ENCODE measurements around the gene WHRN. TPM values are rescaled to one million over a fixed set of nuclear protein-coding genes. Genes with fewer than 3 reads are reported as not detected.

WHRN gene
- total and polyA plus RNA-seq, 2 of the 8 experiments (the other 6 are each of a cell fraction or from before 2014, with no cell fraction given): 4.4 to 7.7 TPM

- TF ChIP-seq, protein P1, sequence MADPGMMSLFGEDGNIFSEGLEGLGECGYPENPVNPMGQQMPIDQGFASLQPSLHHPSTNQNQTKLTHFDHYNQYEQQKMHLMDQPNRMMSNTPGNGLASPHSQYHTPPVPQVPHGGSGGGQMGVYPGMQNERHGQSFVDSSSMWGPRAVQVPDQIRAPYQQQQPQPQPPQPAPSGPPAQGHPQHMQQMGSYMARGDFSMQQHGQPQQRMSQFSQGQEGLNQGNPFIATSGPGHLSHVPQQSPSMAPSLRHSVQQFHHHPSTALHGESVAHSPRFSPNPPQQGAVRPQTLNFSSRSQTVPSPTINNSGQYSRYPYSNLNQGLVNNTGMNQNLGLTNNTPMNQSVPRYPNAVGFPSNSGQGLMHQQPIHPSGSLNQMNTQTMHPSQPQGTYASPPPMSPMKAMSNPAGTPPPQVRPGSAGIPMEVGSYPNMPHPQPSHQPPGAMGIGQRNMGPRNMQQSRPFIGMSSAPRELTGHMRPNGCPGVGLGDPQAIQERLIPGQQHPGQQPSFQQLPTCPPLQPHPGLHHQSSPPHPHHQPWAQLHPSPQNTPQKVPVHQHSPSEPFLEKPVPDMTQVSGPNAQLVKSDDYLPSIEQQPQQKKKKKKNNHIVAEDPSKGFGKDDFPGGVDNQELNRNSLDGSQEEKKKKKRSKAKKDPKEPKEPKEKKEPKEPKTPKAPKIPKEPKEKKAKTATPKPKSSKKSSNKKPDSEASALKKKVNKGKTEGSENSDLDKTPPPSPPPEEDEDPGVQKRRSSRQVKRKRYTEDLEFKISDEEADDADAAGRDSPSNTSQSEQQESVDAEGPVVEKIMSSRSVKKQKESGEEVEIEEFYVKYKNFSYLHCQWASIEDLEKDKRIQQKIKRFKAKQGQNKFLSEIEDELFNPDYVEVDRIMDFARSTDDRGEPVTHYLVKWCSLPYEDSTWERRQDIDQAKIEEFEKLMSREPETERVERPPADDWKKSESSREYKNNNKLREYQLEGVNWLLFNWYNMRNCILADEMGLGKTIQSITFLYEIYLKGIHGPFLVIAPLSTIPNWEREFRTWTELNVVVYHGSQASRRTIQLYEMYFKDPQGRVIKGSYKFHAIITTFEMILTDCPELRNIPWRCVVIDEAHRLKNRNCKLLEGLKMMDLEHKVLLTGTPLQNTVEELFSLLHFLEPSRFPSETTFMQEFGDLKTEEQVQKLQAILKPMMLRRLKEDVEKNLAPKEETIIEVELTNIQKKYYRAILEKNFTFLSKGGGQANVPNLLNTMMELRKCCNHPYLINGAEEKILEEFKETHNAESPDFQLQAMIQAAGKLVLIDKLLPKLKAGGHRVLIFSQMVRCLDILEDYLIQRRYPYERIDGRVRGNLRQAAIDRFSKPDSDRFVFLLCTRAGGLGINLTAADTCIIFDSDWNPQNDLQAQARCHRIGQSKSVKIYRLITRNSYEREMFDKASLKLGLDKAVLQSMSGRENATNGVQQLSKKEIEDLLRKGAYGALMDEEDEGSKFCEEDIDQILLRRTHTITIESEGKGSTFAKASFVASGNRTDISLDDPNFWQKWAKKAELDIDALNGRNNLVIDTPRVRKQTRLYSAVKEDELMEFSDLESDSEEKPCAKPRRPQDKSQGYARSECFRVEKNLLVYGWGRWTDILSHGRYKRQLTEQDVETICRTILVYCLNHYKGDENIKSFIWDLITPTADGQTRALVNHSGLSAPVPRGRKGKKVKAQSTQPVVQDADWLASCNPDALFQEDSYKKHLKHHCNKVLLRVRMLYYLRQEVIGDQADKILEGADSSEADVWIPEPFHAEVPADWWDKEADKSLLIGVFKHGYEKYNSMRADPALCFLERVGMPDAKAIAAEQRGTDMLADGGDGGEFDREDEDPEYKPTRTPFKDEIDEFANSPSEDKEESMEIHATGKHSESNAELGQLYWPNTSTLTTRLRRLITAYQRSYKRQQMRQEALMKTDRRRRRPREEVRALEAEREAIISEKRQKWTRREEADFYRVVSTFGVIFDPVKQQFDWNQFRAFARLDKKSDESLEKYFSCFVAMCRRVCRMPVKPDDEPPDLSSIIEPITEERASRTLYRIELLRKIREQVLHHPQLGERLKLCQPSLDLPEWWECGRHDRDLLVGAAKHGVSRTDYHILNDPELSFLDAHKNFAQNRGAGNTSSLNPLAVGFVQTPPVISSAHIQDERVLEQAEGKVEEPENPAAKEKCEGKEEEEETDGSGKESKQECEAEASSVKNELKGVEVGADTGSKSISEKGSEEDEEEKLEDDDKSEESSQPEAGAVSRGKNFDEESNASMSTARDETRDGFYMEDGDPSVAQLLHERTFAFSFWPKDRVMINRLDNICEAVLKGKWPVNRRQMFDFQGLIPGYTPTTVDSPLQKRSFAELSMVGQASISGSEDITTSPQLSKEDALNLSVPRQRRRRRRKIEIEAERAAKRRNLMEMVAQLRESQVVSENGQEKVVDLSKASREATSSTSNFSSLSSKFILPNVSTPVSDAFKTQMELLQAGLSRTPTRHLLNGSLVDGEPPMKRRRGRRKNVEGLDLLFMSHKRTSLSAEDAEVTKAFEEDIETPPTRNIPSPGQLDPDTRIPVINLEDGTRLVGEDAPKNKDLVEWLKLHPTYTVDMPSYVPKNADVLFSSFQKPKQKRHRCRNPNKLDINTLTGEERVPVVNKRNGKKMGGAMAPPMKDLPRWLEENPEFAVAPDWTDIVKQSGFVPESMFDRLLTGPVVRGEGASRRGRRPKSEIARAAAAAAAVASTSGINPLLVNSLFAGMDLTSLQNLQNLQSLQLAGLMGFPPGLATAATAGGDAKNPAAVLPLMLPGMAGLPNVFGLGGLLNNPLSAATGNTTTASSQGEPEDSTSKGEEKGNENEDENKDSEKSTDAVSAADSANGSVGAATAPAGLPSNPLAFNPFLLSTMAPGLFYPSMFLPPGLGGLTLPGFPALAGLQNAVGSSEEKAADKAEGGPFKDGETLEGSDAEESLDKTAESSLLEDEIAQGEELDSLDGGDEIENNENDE (IDR thresholded peaks at IDR 0.05; ENCODE audit: insufficient replicate concordance, low read length): no peak
- TF ChIP-seq GABPA (IDR thresholded peaks at IDR 0.05; ENCODE audit: borderline replicate concordance, insufficient read depth, low read length) (no peak), KDM4A (IDR thresholded peaks at IDR 0.05; ENCODE audit: low read depth, low read length, severe bottlenecking) (no peak), PHF8 (conservative IDR thresholded peaks at IDR 0.05; ENCODE audit: low read depth, low read length) (no peak), EP300 (IDR thresholded peaks at IDR 0.05; ENCODE audit: borderline replicate concordance in 1 of 2, low read depth in 2 of 2, low read length in 2 of 2) (no peak), RBBP5 (IDR thresholded peaks at IDR 0.05; ENCODE audit: borderline replicate concordance, low read depth, low read length) (no peak), TAF1 (IDR thresholded peaks at IDR 0.05; ENCODE audit: low read depth, low read length) (no peak)
- TF ChIP-seq, protein P2, sequence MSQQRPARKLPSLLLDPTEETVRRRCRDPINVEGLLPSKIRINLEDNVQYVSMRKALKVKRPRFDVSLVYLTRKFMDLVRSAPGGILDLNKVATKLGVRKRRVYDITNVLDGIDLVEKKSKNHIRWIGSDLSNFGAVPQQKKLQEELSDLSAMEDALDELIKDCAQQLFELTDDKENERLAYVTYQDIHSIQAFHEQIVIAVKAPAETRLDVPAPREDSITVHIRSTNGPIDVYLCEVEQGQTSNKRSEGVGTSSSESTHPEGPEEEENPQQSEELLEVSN (IDR thresholded peaks at IDR 0.05): no peak
These were observed 131.1 kb downstream of the WHRN start (continued) for GRCh38 chr9:114373960-114374730.

Measured in H1 (cell line).